PC-3 (cell line): Measurements from ENCODE around the gene GJA8.
"Not testable (repeated sequence)": the region's sequence is repeated elsewhere in the genome, so short reads cannot be mapped to it uniquely, and the experiment has no call there.

Source experiments
- EZH2 ChIP-seq: fragments of 300-600 bp; sonication (generic); IDR thresholded peaks from one replicate; pipeline ENCODE4 v1.6.1; 2017; ENCODE audit warnings: antibody characterized with exemption, mild to moderate bottlenecking, low read length; ENCODE audit not compliant: unreplicated experiment
- EZH2phosphoT487 ChIP-seq: fragments of 300-600 bp; sonication (generic); IDR thresholded peaks from 2 replicates; pipeline ENCODE4 v1.6.1; 2018; ENCODE audit warnings: mild to moderate bottlenecking, antibody characterized with exemption, low read length, borderline replicate concordance
- TF ChIP-seq, protein P1 (sequence below): fragments of 300-600 bp; sonication (generic); conservative IDR thresholded peaks from 2 replicates; pipeline ENCODE4 v1.5.1; 2017; ENCODE audit warnings: antibody characterized with exemption, low read depth, mild to moderate bottlenecking, low read length

DNA sequence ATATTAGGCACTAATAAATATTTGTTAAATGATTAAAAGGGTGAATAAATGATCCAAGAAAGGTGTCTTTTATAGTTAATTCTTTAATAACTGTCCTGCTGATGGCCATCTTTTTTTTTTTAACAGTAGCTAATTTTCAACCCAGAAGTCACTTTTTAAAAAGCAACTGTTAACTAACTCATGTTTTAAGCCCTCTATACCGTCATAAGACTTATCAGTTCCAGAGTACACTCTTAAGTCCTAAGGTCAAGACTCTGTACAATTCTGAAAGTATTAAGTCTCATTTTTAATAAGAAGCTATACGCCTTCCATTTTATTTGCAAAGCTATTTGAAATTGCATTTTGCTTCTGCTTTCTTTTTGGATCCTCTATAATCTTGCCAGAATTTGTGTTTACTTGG lies 28.5 kb downstream of the GJA8 start:
- TF ChIP-seq, protein P1, sequence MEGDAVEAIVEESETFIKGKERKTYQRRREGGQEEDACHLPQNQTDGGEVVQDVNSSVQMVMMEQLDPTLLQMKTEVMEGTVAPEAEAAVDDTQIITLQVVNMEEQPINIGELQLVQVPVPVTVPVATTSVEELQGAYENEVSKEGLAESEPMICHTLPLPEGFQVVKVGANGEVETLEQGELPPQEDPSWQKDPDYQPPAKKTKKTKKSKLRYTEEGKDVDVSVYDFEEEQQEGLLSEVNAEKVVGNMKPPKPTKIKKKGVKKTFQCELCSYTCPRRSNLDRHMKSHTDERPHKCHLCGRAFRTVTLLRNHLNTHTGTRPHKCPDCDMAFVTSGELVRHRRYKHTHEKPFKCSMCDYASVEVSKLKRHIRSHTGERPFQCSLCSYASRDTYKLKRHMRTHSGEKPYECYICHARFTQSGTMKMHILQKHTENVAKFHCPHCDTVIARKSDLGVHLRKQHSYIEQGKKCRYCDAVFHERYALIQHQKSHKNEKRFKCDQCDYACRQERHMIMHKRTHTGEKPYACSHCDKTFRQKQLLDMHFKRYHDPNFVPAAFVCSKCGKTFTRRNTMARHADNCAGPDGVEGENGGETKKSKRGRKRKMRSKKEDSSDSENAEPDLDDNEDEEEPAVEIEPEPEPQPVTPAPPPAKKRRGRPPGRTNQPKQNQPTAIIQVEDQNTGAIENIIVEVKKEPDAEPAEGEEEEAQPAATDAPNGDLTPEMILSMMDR: not testable (repeated sequence)
- TF ChIP-seq EZH2, EZH2phosphoT487: not testable (repeated sequence)
